Stimulated activated CD8-positive, alpha-beta memory T cell treated with anti-CD3 and anti-CD28 coated beads, Interleukin-7, amount 100 ng/mL, for 24 hours (primary cell): ENCODE measurements around the gene ALPL.

Experiments
- DNase-seq: peaks from one replicate; pipeline ENCODE4 v3.0.0-alpha.2; 2020; ENCODE audit warnings: low read depth

Gene ALPL

GRCh38 chr1:21576031-21576797, 67.0 kb downstream of the ALPL start:
- DNase-seq, result no peak

DNA sequence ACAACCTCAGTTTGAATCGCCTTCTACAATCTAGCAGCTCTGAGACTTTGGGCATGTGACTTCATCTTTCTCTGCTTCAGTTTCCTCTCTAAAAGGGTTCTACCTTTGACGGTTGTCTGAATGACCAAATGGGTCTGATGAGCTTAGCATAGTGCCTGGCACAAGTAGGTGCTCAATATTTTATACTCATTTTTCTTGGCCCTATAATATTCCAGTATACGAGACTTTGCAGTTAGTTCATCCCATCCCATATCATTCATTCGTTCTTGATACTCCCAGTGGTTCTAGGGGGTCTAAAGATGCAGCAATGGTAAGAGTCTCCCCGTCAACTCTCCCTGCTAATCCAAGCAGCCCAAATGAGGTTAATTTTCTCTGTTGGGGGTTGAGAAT, 67.6 kb downstream of the ALPL start:
- no peak for DNase-seq

GRCh38 chr1:21577324-21577723, 68.1 kb downstream of the ALPL start:
- DNase-seq, result no peak

GRCh38 chr1:21577933-21578332, 68.7 kb downstream of the ALPL start:
- no peak for DNase-seq

- DNase-seq, result no peak
Measured at GRCh38 chr1:21579791-21580190, 70.6 kb downstream of the ALPL start.

- DNase-seq, result no peak
Measured at GRCh38 chr1:21584096-21584495, 74.9 kb downstream of the ALPL start.

DNA sequence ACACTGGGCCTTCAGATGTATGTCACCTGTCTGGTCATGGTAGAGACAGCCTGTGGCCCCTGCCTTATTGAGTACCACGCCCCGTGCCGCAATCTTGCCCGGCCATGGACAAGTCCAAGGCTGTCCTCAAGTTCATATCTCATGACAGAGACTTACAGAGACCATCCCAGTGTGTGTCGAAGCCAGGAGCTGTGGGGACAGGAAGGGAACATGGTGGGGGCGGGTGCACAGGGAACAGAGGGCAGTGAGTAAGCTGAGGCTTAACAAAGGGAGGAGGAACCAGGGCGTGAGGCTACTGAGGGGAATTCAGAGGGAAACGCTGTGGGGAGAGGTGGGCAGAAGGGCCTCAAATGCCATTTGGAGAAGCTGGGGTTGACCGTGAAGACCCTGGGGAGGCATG, 75.8 kb downstream of the ALPL start:
- no peak for DNase-seq

DNA sequence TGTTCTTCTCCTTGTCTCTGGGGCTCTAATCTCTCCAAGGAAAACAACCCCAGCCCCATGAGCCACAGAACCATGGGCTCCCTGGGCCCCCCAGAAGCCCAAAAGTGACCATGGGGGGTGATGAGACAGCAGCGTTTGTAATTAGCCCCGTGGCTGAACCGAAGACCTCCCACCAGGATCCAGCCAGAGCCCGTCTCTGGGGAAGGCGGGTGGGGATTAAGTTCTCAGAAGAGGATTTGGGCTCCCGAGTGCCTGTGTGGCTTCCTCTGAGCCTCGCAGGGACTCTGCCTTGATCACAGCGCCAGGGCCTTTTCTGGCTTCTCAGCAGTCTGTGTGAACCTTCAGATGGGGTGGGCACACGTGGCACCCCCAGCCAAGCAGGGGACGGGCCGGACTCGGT, 77.0 kb downstream of the ALPL start:
- no peak for DNase-seq

- no peak for DNase-seq
Measured at GRCh38 chr1:21586846-21587601, 77.8 kb downstream of the ALPL start.

DNA sequence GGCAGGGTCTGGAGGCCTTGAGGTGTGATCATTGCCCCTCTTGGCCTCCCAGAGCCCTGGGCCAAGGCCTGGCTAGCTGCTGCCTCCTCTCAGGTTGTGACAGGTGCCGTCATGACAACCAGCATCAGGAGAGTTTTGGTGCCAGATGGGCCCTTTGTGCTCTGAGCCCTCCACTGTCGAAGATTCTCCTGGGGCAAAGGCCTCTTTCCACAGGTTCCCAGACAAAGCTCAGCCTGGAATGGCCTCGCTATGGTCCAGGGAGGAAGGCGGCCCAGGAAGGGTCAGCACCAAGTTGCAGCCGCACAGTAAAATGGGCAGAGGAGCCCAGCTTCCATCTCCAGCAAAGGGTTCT, 78.4 kb downstream of the ALPL start:
- DNase-seq, result no peak

DNA sequence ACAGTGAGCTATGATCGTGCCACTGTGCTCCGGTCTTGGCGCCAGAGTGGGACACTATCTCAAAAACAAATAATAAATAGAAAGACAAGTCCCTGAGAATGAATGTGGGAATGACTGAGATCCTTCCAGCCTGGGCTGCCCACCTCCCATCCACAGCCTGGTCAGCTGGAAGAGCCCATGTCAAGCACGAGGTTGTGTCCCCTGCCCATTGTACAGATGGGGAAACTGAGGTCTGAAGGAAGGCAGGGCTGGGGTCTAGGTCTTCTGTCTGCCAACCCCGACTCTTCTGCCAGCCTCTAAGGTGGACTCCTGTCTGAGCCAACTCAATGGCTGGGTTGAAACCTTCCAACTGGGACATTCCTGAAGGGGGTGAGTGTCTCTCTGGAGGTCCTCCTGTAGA, 80.4 kb downstream of the ALPL start:
- no peak for DNase-seq

- DNase-seq, result no peak
Measured at GRCh38 chr1:21590126-21590880, 81.1 kb downstream of the ALPL start.

DNA sequence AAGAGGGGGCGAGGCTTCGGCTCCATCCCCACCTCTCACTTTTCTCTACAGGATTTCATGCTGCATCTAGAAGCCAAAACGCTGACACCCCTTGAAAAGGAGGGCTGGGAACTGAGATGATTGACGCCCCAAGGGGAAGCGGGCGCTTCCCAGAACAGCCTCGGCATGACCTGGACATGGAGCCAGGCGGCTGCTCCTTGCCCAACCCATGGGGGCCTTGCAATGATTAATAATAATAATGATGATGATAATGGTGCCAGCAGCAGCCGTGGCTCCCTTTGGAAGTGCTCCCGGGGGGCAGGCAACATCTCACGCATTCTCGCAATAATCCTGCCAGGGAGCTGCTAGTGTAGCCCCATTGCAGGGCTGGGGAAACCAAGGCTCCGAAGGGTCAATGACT, 81.7 kb downstream of the ALPL start:
- DNase-seq, result no peak

GRCh38 chr1:21592086-21592865, 83.1 kb downstream of the ALPL start:
- DNase-seq, result no peak

DNA sequence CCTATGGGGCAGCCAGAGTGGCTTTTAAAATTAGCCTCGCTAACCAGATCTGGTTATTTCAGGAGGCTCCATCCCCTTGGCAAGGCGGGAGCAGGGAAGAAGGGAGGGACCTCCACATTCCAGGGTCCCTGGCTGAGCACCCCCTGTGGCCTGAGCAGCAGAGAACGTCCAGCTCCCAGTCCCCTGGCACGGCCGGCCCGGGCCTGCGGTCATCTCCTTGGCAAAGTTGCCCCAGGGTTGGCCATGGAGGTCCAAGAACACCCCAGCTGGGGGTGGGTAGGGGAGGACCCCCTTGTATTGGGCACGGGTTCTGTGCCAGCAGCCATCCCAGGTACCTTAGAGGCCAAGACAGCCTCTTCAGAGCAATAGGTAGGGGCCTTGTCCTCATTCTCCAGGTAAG, 84.0 kb downstream of the ALPL start:
- DNase-seq, result no peak

GRCh38 chr1:21594501-21594900, 85.3 kb downstream of the ALPL start:
- DNase-seq, result no peak

DNA sequence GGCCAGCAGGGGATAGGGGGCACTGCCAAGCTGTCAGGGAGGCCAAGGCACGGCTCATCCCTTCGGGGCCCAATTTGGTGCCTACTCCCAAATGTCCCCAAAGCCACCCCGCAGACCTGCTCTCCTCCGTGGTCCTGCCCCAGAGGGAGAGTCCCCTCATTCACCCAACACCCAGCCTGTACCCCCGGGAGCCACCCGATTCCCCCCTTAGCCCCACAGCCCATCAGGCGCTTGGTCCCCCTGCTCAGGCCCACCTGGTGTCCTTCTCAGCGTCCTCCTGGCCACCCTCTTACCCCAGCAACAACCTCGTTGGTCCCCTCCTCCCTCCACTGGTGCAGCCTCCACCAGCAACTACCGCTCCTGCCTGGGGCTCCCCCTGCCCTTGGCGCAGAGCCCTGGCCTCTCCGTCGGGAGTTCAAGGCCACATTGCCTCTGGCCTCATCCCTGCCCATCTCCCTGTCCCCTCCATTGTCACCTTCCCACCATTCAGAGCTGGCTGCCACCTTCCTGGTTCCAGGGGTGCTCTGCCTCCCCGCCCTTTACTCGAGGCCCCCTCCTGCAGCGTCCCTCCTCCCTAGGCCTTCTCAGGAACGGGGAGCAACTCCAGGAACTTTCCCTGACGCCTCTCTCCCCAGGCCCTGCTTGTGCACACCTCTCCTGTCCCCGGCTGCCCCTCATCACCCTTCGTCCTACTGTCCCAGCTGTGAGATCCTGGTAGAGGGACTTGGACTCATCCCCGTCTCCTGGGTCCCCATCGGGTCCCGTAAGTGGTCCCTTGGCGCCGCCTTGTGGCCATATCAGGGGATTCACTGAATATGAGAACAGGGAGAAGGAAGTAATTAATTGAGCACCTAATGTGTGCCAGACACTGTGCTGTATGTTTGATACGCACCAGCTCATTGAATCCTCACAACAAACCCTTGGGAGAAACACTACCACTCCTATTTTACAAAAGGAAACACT, 86.0 kb downstream of the ALPL start:
- DNase-seq, result peak; percentile 38

- DNase-seq, result no peak
Measured at GRCh38 chr1:21596174-21596573, 87.0 kb downstream of the ALPL start.

GRCh38 chr1:21596628-21597027, 87.4 kb downstream of the ALPL start:
- DNase-seq, result no peak

DNA sequence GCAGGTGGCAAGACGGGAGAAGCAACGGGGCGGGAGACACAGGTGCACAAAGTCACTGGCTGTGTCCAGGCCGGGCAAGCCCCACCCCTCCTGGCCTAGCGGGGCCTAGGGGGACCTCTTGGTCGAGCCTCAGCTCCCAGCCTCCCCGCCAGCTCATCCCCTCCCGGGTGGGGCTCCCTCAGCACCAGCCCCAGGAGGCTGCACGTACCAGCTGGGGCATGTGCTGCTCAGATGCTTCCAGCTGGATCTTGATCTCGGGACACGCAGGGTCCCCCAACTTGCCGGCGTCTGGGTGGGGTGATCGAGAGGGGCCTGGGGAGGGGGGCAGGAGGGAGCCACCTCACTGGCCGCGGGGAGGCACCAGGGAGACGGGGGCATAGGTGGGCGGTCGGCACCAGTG, 88.5 kb downstream of the ALPL start:
- no peak for DNase-seq

DNA sequence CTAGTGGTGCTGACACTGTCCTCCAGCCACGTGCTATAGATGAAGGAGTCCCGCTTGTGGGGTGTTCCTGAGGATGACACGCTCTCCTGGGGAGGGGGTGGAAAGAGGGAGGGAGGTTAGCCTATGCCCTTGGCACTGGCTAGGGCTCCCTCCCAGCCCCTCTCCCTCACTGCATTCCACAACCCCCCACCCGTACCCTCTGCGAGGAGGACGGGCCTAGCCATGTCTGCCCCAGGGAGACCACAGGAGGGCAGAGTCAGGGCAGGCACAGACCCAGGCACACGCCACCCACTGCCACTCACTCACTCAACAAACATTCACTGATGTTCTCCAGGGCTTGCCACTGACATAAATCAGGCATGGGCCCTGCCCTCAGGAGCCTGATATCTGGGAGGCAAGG, 89.2 kb downstream of the ALPL start:
- DNase-seq, result no peak
